ENCODE data around the gene LUZP2.

DNA sequence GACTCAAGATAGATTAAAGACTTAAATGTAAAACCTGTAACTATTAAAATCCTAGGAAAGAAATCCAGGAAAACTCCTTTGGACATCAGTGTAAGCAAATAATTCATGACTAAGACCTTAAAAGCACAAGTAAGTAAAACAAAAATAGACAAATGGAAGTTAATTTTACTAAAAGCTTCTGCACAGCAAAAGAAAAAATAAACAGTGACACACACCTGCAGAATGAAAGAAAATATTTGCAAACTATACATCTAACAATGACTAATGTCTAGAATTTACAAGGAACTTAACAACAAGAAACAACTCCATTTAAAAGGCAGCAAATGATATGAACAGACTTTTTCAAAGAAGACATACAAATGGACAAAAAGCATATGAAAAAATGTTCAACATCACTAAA is 359.1 kb downstream of the LUZP2 start:
- TF ChIP-seq, protein P1, sequence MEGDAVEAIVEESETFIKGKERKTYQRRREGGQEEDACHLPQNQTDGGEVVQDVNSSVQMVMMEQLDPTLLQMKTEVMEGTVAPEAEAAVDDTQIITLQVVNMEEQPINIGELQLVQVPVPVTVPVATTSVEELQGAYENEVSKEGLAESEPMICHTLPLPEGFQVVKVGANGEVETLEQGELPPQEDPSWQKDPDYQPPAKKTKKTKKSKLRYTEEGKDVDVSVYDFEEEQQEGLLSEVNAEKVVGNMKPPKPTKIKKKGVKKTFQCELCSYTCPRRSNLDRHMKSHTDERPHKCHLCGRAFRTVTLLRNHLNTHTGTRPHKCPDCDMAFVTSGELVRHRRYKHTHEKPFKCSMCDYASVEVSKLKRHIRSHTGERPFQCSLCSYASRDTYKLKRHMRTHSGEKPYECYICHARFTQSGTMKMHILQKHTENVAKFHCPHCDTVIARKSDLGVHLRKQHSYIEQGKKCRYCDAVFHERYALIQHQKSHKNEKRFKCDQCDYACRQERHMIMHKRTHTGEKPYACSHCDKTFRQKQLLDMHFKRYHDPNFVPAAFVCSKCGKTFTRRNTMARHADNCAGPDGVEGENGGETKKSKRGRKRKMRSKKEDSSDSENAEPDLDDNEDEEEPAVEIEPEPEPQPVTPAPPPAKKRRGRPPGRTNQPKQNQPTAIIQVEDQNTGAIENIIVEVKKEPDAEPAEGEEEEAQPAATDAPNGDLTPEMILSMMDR (IDR thresholded peaks at IDR 0.05), result no peak
- no peak for TF ChIP-seq POLR2A (IDR thresholded peaks at IDR 0.05)
